KG1 (cell line): ENCODE measurements around the gene DCBLD2.

Experiments used
- DNase-seq: peaks from one replicate; lab custom pipeline; 2025; lab: John Stamatoyannopoulos, UW

DCBLD2 gene

DNA sequence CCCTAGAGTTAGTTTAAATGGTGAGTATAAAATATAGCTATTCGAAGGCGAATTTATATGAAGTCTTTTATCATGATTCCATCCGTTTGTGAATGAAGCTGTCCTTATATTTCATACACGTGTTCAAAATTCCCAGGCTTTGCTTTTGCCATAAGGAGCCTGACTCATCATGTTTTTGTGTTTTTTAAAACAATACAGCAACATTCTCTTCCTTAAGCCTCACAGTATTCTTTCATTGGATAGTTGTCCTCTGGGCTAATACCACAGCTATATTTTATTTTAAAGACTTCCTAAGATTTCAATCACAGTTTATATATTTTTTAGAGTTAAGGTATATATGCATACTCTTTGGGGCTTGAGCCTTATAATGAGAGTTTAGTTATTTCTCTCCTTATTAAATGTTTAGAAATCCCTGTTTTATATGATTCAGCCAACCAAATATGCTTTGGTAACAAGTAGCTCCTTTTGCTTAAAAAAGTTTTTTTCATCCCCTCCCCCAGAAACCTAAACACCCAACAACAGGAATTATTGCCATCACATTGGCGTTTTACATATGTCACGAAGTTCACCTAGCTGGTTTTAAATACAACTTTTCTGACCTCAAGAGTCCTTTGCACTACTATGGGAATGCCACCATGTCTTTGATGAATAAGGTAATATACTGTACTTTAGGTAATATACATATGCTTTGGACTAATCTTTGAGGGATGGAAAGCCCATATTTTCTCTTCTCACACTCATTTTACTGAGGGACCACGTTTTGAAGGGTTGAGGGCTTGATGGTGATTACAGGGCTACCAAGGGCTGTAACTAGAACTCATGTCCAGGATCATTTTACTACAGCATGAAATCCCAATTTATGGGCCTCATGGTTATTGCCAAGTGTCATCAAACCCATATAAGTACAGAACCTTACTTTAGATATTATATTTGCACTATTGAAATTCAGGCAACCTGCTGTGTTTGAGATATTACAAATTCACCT, 109.9 kb downstream of the DCBLD2 start:
- DNase-seq = no peak

DNA sequence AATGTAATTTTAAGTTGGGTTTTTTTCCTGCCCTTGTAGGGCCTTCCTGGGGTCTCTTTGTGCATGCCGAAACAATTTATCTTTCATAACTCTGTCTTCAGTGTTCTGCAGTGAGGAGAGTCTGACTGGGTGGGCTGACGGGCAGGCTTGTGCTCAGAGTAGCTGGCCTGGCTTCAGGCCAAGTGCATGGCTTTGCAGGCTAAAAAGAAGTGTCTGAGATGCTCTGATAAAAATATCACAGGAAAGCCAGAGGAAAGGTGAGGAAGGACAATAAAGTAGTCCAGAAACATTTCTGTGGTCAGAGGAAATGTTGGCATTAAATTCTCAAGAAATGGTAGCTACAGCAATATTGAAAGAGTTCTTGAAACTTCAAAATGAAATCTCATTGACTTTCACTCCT, 112.8 kb downstream of the DCBLD2 start:
- no peak for DNase-seq

DNA sequence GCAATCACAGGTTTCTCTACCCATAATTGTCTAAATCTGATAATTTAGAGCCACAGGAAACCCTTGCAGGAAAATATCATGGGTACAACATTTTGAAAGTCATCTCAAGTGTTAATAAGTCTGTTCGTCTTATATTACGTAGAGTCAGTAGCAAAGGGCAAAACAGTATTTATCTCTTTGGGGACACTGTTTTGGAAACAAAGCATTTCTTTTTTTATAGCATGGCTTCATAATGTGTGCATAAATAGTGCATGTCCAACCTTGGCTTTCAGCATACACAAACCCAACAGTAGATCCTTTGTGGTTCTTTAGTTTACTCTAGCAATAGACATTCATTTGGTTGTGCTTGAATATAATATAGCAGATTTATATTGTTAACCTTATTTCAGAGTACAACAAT, 114.3 kb downstream of the DCBLD2 start:
- DNase-seq = no peak

DNA sequence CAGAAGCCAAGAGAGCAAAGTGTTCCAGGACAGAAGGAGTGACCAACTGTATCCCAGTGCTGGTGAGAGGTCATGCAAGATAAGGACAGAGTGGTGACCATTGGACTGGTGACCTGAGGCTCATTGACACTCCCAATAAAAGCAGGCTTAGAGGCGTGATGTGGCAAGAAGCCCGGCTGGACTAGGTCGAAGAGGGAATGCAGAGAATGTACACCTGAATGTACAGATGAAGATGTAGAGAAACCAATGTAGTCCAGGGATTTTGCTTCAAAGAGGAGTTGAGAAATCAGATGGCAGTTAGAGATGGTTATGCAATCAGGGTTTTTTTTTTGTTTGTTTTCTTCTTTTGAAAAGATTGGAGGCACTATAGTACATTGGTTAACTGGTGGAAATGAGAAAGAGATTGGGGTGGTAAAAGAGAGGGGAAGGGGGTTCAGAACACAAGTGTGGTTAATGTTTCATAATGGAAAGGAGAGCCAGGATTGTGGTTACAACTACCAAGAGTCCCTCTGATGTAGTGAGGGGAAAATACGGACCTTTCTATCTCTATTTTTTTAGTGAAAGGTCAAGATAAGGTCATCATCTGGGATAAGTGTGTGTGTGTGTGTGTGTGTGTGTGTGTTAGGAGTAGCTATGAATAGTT, 115.0 kb downstream of the DCBLD2 start:
- no peak for DNase-seq

DNA sequence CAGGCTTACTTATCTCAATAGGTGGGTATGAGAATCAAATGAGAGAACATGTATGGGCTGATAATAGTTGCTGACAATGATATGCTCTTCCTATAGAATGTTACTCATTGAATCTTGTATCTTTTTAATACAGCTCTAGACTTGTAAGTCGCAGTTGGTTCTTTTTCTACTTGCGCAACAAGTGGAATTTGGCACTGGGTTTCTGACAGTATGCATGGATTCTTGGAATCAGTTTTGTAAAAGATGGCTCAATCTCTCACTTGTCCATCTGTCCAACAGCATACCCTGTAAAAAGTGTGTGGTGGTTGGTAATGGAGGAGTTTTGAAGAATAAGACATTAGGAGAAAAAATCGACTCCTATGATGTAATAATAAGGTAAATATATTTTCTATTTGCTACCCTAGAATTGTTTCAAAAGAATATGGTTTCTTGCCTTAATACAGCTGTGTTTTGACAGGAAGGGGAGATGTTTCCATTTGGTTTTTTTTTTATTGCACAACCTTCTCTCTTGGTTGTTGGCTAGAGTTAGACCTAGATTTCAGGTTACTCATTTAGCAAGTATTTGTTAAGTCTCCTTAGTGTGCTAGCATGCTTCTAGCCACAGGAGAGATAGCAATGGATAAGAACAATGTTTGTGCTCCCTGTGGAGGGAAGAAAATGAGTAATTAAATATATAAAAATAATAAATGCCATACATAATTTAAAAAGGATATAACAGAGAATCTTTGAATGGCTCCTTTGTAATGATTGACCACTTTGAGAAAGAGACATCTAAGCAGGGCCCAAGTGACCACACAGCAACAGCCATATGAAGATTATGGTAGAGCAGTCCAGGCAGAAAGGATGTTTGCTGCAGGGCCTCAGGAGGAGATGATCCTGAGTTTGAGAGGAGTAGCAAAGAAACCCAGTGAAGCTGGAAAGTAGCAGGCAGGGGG, 116.6 kb downstream of the DCBLD2 start:
- no peak for DNase-seq

DNA sequence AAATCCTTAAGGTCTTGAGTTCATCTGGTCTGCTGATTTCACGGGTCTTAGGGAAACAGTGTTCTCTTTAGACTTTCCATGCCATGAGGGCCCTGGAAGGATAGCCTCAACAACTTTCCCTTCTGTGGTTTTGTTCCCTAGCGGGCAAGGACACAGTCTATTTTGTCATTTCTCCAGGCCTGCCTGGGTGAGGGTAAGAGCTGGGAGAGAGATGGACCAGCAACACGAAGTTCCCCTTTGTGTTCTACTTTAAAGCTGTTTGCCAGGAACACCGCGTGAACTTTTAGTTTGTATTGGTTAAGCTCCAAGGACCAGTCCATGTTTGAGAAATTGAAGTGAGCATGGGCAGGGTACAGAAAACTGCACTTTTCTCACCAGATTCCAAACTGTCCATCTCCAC, 117.5 kb downstream of the DCBLD2 start:
- no peak for DNase-seq

DNA sequence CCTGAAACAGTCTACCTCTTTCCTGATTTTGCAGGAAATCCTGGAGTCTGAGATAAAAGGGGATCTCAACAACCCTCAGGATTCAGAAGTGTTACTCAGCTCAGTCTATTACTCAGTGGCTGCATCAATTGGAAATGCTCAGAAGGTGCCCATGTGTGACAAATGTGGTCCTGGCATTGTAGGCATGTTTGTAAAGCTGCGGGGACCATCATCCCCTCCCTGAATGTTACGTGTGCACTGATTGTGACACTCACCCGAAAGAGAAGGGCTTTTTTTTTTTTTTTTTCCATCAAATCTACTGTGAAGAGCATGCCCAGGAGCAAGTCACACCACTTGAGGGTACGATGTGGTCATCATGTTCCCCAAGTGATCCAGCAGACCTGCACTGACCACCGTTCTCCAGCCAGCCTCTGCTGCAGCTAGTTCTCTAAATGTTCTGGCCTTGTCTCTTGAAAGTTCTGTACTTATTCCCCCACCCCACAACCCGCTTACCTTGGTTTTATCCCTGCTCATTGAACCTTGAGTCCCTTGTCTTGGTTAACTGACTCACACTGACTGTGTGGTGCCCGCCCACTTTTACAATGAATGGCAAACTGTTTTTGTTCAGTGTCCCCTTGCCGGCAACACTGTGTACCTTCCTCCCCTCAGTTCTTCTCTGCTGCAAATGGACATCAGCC, 118.5 kb downstream of the DCBLD2 start:
- no peak for DNase-seq

DNA sequence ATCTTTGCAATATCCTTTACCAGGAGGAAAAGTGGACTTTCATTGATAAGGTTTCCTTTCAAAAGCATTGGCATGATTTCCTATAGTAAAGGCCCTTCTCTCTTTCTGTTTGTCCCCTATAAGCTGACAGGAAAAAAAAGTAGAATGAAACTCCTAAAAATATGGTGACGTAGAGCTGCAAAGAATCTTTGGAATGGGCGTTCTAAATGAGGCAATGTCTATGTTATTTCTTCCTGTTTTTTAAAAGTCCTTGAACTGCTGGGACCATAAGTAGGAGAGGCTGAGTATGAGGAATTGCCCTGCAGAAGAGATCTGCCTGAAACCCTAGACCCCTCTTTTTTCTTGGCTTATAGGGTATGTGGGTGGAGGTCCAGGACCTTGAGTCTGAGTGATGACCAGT, 121.2 kb downstream of the DCBLD2 start:
- DNase-seq = no peak

DNA sequence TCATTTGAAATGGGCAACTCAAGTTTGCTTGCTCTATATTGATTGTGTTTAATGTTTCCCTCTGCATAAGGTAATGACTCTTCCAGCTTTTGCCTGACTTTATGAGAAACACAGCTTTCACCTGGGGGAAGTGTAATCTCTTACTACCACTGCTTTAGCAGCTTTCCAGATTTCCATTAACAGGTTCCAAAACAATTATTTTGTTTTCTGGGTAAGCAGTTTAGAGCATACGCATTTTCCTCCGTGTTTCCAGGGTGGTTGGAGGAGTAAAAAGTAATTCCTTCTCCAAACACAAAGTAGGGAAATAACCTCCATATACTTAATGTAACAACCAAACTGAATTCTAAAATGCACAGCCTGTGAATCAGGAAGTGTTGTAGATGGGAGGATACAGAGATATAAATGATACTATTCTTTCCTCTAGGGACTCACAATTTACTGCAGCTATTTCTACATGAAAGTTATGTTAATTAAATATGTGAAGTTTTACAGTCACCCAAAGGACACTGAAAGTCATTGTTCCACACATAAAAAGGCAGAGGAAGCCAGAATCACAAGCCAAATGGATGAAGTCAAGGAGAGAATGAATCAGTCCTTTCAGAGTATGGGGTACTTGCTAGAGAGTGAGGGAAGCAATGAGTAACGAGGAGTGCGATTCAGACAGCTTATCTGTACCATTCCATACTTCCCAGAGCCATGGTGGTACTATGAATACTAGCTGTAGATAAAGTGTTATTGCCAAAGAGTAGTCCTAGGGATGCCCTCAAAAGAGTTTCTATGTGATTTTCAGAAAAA, 121.8 kb downstream of the DCBLD2 start:
- DNase-seq = no peak

DNA sequence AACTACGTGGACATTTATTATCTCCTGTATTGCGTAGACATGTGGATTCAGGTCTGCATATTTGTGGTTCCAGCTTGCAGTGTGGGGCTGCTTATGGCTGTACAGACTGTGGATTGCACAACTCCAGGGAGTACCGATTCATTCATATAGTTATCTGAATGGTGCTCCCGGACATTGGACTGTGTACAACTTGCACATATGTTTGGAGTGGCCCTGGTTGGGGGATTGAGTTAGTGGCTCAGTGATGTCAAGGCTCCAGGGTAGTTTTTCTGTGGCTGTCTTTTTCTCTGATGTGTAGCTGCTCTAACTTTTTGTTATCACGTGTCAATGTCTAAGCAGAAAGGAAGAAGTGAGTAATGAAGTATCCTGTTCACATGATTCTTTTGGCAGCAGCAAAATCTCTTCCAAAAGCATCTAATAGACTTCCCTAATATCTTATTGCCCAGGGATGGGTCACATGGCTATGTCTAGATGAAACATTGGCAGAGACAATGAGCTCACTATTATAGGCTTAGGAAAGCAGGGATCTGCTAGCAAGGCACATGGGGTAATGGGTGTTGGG, 122.6 kb downstream of the DCBLD2 start:
- no peak for DNase-seq

DNA sequence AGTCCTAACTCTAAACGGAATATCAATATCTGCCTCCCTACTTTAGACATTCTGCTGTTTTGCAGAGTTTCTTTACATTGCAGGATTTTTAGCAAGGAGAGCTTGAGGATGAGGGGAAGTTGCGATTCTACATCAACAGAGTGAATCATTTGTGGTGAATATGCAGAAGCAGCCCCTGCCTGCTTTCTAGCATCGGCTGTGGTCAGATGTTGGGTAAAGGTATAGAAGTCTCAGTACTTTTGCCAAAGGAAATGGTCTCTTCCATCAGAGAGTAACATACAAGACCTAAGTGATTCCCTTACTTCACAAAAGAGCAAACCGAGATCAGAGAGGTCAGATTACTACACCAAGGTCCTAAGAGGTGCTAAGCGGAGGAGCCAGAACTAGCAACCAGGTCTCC, 123.1 kb downstream of the DCBLD2 start:
- DNase-seq = no peak

DNA sequence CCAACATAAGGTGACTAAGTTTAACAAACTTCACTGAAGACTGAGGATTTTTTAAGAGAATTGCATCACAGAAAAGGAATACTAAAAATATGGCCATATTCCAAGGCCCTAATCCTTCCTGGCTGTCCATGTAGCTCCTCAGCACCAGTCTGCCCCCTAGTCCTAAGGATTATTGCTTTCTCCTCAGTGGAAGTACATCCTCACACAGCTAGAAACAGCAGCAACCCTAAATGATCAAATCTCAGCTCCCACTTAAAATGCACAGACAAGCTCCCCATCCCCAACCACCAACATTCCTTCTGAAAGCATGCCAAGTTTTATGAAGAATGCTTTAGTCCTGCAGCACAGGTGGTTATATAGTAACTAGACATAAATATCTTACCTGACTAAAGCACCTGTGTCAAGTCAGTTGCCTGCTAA, 123.7 kb downstream of the DCBLD2 start:
- DNase-seq = no peak

DNA sequence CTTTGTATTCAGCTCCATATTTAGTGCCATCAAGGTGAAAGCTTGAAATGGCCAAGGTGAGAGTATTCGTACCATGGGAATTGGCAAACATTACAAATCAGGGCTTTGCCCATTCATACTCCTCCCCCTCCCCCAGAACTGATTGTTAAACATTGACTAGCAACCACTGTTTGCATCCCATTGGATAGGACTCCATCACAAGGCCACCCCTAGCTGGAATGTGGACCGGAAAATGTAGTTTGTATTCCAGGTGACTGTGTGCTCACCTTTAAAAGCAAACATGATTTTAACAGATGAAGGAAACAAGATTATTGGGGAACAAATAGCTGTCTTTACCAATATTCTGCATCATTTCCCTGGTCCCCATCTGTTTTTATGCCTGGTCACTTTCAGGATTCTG, 124.2 kb downstream of the DCBLD2 start:
- DNase-seq = no peak

DNA sequence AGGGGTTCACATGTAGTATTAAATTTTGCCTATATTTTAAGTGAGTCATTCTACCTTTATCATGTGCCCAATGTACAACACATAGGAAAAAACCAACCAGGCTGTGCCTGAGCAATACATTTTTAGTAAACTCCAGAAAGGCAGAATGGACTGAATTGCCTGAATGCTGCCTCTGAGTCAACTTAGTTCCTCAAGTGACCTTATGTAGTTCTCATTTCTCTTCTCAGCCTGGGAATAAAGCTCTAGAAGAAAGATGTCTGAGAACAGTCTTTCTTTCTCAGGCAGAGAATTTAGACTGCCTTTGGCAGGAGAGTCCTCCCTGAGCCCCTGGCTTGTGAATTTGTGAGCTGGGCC, 125.4 kb downstream of the DCBLD2 start:
- no peak for DNase-seq

DNA sequence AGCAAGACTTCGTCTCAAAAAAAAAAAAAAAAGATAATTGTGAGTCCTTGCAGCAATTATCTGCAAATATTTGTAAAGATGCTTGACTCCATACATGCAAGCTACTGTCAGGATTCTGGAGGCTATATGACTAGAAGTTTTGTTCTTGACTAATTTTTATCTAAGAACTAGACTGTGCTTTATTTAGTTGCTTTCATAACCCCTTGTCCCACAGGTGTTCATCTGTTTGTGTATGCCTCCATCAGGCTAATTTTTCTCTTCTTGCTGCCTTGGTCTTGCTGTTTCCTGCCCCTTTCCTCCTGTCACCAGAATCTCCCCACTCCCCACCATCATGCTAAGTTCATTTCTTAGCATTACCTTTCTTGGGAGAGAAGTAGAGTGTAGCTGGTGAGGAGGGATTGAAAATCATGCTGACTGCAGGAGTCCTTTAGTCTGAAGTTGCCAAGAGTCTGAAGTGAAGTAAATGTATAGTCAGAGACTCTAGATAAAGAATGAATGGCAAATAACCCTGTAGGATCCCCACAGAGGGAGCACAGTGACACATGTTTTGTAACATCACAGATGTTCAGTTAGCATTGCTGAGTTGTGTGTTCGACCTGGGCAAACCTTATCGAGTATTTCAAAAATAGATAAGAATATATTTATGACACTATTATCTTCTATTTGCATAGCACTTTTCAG, 125.9 kb downstream of the DCBLD2 start:
- no peak for DNase-seq

DNA sequence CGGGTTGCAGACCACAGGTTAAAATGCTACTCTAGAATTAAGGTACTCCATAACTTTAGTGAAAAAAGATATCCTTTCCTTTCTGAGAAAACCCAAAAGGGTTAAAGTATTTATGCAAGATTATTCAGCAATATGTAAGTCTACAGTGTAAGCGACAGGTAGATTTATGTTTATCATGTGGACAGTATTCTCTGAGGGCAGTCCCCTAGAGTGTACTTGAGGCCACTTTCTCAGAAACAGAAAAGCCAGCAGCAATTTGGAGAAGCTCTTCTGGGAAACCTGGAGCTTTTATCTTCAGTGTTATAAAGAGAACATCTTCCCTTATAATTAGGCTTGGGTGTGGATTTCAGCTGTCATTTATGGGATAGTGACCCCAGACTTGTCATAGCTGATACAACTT, 129.5 kb downstream of the DCBLD2 start:
- no peak for DNase-seq

DNA sequence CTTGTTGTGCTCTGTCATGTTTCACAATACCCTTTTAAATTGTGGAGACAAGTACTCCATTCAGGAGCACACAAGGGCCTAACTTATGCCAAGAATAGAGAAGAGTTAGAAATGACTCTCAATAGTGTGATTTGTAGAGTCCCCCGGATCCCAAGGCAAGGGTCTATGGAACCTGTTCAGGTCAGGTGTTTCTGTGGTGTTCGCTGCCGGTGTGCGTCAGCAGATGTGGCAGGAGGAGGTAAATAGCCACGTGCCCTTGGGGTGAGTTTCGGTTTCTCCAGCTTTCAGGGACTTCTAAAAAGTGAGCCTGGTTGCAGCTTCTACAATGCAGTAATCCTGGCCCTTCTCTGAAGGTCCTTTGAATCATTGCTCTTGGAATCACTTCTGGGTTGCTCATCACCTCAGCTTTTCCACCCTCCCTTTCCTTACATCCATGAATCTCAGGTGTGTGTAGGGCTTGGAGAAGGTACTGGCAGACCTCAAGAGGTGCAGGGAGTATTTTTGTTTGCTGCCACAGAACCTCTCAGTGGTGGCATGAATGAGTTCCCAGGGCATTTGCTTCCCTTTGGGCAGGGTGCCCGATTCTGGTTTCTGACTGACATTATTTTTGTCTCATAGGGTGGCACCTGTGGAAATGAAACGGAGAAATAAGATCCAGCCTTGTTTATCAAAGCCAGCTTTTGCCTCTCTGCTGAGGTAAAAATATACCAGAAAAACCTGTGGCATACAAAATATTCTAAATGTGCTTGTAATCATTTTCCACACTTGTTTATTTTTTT, 131.0 kb downstream of the DCBLD2 start:
- no peak for DNase-seq

DNA sequence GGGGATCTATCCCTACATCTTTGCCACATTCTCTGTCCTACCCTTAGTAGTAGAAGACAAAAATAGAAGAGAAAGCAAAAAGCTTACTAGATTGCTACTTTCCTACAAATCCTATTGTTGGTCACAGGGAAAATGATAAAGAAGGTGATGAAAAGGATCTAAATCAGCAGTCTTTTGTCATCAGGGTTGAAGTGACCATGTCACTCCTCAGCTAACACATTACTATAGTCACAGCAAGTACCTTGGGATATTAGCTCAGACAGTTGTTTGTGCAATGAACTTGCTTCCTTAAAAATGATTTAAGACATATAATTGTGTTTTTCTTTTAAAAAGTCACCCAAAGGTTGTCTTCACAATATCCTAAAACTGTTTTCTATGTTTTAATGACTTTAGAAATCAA, 132.0 kb downstream of the DCBLD2 start:
- no peak for DNase-seq

DNA sequence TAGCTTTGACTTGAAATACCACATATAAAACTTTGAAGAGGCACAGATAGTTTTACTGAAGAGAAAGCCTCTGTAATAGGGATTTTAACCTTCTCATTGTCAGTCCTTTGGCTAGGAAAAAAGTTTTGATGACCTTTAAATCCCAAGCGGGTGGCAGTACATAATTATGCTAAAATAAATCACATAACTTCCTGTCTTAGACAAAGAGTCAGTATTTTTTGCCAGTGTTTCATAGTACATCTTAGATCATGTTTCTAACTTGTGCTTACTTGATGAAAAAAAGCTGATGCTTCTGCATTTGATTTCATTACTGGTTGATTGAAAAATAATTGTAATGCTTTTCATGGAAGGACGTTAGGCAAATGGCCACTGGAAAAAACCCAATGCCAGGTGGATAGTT, 132.5 kb downstream of the DCBLD2 start:
- DNase-seq = no peak
